Testis (tissue), 2 donors: ENCODE results near the gene BCL7B.
"Not testable (repeated sequence)": the region's sequence is repeated elsewhere in the genome, so short reads cannot be mapped to it uniquely, and the experiment has no call there.

Experiments
- POLR2A ChIP-seq: fragments of 450-650 bp; IDR thresholded peaks from one replicate; pipeline ENCODE4 v1.6.1; 2017; ENCODE audit warnings: antibody characterized with exemption, mild to moderate bottlenecking, moderate library complexity
- TF ChIP-seq, protein P1 (sequence below), 3 experiments: fragments of 450-650 bp in 2 of 3; fragments of 200-600 bp in 1 of 3; sonication (generic) in 1 of 3; IDR thresholded peaks; one replicate each; pipeline ENCODE4 v1.5.1; 2016 to 2019; ENCODE audit warnings: antibody characterized with exemption in 3 of 3, mild to moderate bottlenecking in 2 of 3, moderate library complexity in 1 of 3

DNA sequence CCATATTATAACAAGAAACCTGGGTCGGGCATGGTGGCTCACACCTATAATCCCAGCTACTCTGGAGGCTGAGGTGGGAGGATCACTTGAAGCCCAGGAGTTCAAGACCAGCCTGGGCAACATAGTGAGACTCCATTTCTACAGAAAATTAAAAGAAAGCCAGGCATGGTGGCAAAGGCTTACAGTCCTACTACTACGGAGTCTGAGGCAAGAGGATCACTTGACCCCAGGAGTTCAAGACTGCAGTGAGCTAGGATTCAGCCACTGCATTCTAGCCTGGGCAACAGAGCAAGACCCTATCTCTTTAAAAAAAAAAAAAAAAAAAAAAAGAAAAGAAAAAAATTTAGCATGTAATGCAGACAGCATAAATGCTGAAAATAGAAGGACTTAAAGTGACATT lies 19.0 kb downstream of the BCL7B start:
- TF ChIP-seq POLR2A = not testable (repeated sequence)
- TF ChIP-seq, protein P1, sequence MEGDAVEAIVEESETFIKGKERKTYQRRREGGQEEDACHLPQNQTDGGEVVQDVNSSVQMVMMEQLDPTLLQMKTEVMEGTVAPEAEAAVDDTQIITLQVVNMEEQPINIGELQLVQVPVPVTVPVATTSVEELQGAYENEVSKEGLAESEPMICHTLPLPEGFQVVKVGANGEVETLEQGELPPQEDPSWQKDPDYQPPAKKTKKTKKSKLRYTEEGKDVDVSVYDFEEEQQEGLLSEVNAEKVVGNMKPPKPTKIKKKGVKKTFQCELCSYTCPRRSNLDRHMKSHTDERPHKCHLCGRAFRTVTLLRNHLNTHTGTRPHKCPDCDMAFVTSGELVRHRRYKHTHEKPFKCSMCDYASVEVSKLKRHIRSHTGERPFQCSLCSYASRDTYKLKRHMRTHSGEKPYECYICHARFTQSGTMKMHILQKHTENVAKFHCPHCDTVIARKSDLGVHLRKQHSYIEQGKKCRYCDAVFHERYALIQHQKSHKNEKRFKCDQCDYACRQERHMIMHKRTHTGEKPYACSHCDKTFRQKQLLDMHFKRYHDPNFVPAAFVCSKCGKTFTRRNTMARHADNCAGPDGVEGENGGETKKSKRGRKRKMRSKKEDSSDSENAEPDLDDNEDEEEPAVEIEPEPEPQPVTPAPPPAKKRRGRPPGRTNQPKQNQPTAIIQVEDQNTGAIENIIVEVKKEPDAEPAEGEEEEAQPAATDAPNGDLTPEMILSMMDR (IDR thresholded peaks at IDR 0.05) = not testable (repeated sequence)
